NT2/D1 (cell line): Measurements from ENCODE around the gene MAP2K6.

Experiments
- DNase-seq: peaks from one replicate; pipeline ENCODE4 v3.0.0-alpha.2; 2011; ENCODE audit warnings: low read depth, low spot score
- H3K27me3 ChIP-seq: 2 replicates; pipeline ENCODE4 v1.6.0; 2011; ENCODE audit warnings: mild to moderate bottlenecking; ENCODE audit not compliant: insufficient read length, insufficient read depth
- H3K36me3 ChIP-seq: 2 replicates; pipeline ENCODE4 v1.6.1; 2011; ENCODE audit warnings: mild to moderate bottlenecking, low read length, mixed read lengths; ENCODE audit not compliant: insufficient read depth, insufficient read length
- H3K4me1 ChIP-seq: 2 replicates; pipeline ENCODE4 v1.5.1; 2011; ENCODE audit not compliant: insufficient read depth, insufficient read length
- H3K4me3 ChIP-seq: 2 replicates; pipeline ENCODE4 v1.5.1; 2011; ENCODE audit warnings: low read depth; ENCODE audit not compliant: insufficient read length
- H3K9ac ChIP-seq: 2 replicates; pipeline ENCODE4 v1.6.0; 2011; ENCODE audit warnings: low read depth; ENCODE audit not compliant: insufficient read length
- H3K9me3 ChIP-seq: 2 replicates; pipeline ENCODE4 v1.5.1; 2011; ENCODE audit warnings: mild to moderate bottlenecking, low read length; ENCODE audit not compliant: insufficient read depth
- SUZ12 ChIP-seq: IDR thresholded peaks from 2 replicates; pipeline ENCODE4 v1.6.1; 2011; ENCODE audit not compliant: insufficient read length, insufficient read depth; ENCODE audit errors: extremely low read depth
- YY1 ChIP-seq: IDR thresholded peaks from 2 replicates; pipeline ENCODE4 v1.6.1; 2011; ENCODE audit not compliant: insufficient read length, insufficient read depth
- ZNF274 ChIP-seq: IDR thresholded peaks from 2 replicates; pipeline ENCODE4 v1.6.1; 2011; ENCODE audit warnings: mild to moderate bottlenecking, low read depth, low read length

MAP2K6 gene

DNA sequence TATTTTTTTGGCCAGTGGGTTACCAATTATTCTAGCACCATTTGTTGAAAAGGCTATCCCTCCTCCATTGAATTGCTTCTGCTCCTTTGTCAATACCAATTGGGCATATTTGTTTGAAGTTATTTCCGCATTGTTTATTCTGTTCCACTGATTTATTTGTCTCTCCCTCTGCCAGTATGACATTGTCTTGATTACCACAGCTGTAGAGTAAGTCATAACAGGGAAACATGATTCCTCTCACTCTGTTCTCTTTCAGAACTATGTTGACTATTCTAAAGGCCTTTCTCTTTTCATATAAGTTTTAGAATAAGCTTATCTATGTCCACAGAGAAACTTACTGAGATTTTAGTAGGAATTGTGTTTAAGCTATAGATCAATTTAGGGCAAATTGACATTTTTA, 94.3 kb downstream of the MAP2K6 start:
- Histone ChIP-seq H3K4me1 (no peaks in the 10 kb centered on the region), H3K27me3 (no peaks in the 10 kb centered on the region), H3K9ac (no peak overlapping the region), H3K4me3 (no peak overlapping the region), H3K36me3 (no peaks in the 10 kb centered on the region), H3K9me3 (no peaks in the 10 kb centered on the region)
- no peak for DNase-seq
- no peak for TF ChIP-seq SUZ12
- TF ChIP-seq ZNF274 = no peak
- no peak for TF ChIP-seq YY1

DNA sequence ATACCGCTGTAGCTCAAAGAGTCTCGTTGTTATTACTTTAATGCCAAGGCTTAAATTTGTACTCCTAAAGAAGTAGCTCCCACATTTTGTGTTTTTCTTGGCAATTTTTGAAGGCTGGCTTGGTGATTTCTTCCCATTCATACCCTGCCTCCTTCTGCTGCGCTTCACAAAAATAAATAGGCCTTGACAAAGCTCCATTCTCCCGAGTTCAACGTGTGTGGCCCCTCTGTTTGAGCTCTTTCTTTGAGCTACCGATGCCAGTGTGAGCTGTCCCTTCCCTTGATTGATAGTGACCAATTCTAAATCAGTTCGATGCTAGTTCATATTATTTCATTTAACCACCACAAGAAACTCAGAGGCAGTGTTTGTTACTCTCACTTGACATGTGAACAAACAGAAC, 96.8 kb downstream of the MAP2K6 start:
- no peak for TF ChIP-seq YY1
- no peak for TF ChIP-seq SUZ12
- no peak for TF ChIP-seq ZNF274
- Histone ChIP-seq H3K36me3 (no peaks in the 10 kb centered on the region), H3K9ac (no peak overlapping the region), H3K4me1 (no peaks in the 10 kb centered on the region), H3K9me3 (no peaks in the 10 kb centered on the region), H3K27me3 (no peaks in the 10 kb centered on the region), H3K4me3 (no peak overlapping the region)
- no peak for DNase-seq

DNA sequence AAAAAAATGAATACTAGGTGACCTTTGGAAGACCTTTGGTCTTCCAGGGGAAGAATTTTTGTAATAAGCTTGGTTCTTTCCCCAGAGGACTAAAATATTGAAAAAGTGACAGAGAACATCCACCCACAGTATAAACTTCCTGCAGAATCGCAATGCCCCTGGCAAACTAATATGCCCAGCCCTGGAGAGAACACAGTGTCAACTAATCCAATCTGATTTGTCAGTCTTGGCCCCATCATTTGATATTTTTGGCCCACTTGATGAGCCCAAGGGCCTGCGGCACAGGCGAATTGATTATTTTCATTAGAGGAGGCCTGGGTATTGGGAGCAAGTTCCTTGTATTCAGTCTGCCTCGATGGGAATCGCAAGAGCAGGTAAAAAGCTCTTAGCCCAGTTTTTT, 98.4 kb downstream of the MAP2K6 start:
- Histone ChIP-seq H3K27me3 (no peaks in the 10 kb centered on the region), H3K9ac (no peak overlapping the region), H3K9me3 (no peaks in the 10 kb centered on the region), H3K4me1 (no peaks in the 10 kb centered on the region), H3K36me3 (no peaks in the 10 kb centered on the region), H3K4me3 (no peak overlapping the region)
- no peak for TF ChIP-seq ZNF274
- TF ChIP-seq SUZ12 = no peak
- no peak for TF ChIP-seq YY1
- DNase-seq = no peak

DNA sequence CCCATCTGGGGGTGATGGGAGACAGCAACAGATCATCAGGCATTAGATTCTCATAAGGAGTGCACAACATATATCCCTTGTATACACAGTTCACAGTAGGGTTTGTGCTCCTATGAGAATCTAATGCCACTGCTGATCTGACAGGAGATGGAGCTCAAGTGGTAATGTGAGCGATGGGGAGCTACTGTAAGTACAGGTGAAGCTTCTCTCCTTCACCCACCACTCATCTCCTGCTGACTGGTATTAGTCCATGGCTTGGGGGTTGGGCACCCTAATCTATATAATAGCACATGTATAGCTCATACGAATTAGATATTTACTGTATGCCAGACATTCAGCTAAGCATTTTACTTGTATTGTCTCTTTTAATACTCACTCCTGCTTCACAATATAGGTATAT, 101.7 kb downstream of the MAP2K6 start:
- no peak for DNase-seq
- Histone ChIP-seq H3K4me1 (no peaks in the 10 kb centered on the region), H3K9me3 (no peaks in the 10 kb centered on the region), H3K27me3 (no peaks in the 10 kb centered on the region), H3K36me3 (peaks cover 3% of the 10 kb centered on the region), H3K9ac (no peak overlapping the region), H3K4me3 (no peak overlapping the region)
- TF ChIP-seq ZNF274 (no peak), SUZ12 (no peak), YY1 (no peak)

DNA sequence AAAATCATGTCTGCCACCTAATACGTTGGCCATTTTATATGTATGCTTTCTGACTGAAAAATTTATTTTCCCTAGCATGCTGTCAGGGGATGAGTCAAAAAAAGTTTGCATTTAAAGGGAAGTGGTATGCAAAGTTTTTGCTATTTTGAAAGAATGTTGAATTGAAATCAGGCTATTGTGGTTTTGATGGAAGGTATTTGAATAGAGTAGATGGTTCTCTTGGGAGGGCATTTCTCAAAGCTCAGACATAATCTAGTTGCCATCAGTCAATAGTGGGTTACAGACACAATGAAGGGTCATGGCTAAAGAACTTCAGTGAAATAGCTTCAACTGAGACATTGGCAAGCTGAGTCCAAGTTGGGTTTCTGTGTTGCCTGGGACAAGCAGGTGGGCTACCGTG, 102.4 kb downstream of the MAP2K6 start:
- Histone ChIP-seq H3K4me3 (no peak overlapping the region), H3K36me3 (peaks cover 3% of the 10 kb centered on the region), H3K9me3 (no peaks in the 10 kb centered on the region), H3K9ac (no peak overlapping the region), H3K4me1 (no peaks in the 10 kb centered on the region), H3K27me3 (no peaks in the 10 kb centered on the region)
- no peak for DNase-seq
- TF ChIP-seq ZNF274 (no peak), SUZ12 (no peak), YY1 (no peak)

DNA sequence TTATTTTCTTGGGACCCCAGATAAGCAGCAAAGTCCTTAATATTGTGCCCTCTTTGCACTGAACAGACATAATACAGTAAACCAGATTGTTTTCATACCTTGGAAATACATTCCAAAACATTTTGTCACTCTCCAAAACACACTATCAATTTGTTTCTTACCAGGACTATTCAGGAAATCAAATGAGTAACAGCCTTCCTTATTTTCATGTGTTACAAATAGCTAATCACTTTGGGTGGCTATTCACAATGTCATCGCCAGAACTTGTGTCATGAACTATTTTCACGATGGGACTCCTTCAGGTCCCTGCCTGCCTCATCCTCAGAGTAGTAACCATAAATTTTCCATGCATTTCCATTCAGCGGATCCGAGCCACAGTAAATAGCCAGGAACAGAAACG, 104.5 kb downstream of the MAP2K6 start:
- TF ChIP-seq ZNF274 (no peak), SUZ12 (no peak), YY1 (no peak)
- no peak overlapping the region for H3K9ac ChIP-seq
- no peaks in the 10 kb centered on the region for H3K4me1 ChIP-seq
- H3K4me3 ChIP-seq = no peak overlapping the region
- no peaks in the 10 kb centered on the region for H3K9me3 ChIP-seq
- no peaks in the 10 kb centered on the region for H3K27me3 ChIP-seq
- DNase-seq = no peak
- peaks cover 5% of the 10 kb centered on the region for H3K36me3 ChIP-seq

DNA sequence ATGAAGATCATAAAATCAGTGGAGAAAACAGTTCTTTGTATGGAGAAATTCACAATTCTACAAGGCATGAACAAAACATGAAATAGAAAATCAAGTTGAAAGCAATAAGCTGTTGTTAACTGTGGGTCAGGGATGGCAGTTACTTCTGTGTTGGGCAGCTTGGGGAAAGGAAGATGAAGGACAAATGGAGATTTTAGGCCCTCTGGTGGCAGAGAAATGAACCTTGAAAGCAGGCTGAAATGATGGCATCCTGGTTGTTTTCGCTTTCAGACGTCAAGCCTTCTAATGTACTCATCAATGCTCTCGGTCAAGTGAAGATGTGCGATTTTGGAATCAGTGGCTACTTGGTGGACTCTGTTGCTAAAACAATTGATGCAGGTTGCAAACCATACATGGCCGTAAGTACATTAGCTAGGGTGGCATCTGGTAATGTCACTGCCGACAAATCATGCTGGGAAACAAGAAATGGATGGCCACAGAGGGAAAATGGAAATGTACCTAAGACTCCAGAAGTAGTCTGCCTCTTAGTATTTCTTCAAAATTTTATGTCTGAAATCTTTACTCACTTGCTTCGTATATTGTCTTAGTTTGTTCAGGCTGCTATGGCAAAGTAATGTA, 108.9 kb downstream of the MAP2K6 start:
- TF ChIP-seq ZNF274 = no peak
- TF ChIP-seq YY1 = no peak
- no peak for TF ChIP-seq SUZ12
- peaks cover 16% of the 10 kb centered on the region for H3K36me3 ChIP-seq
- no peaks in the 10 kb centered on the region for H3K4me1 ChIP-seq
- no peak overlapping the region for H3K9ac ChIP-seq
- no peak for DNase-seq
- peaks cover 6% of the 10 kb centered on the region; the same call in 1 of the 2 replicates for H3K9me3 ChIP-seq
- no peaks in the 10 kb centered on the region for H3K27me3 ChIP-seq
- H3K4me3 ChIP-seq = no peak overlapping the region
